Skeletal muscle tissue (tissue), 4 donors: Measurements from ENCODE around the gene KRTAP13-2. TPM values are rescaled to one million over a fixed set of nuclear protein-coding genes. Genes with fewer than 3 reads are reported as not detected.

Source experiments
- H3K27ac ChIP-seq: one replicate; pipeline ENCODE4 v1.7.0; 2013; ENCODE audit warnings: mild to moderate bottlenecking, low read depth, low read length, inconsistent platforms
- H3K27me3 ChIP-seq, 3 donors: one replicate each; pipeline ENCODE4 v1.7.0; 2013; ENCODE audit warnings: low read length in 3 of 3; ENCODE audit not compliant: control insufficient read depth in 3 of 3, insufficient read depth in 3 of 3
- H3K36me3 ChIP-seq, 3 donors: one replicate each; pipeline ENCODE4 v1.7.0; 2013; ENCODE audit warnings: low read length in 3 of 3; ENCODE audit not compliant: control insufficient read depth in 3 of 3, insufficient read depth in 3 of 3
- H3K4me1 ChIP-seq, 3 donors: one replicate each; pipeline ENCODE4 v1.7.0; 2013; ENCODE audit warnings: low read length in 3 of 3, mild to moderate bottlenecking in 3 of 3; ENCODE audit not compliant: control insufficient read depth in 3 of 3, insufficient read depth in 3 of 3
- H3K4me3 ChIP-seq, 3 donors: one replicate each; pipeline ENCODE4 v1.7.0; 2013; ENCODE audit warnings: low read length in 3 of 3
- H3K9ac ChIP-seq, 3 donors: one replicate each; pipeline ENCODE4 v1.7.0; 2013; ENCODE audit warnings: low read length in 3 of 3, mild to moderate bottlenecking in 3 of 3, moderate library complexity in 2 of 3, low read depth in 1 of 3
- H3K9me3 ChIP-seq, 3 donors: one replicate each; pipeline ENCODE4 v1.7.0; 2013; ENCODE audit warnings: low read length in 3 of 3; ENCODE audit not compliant: control insufficient read depth in 3 of 3
- total RNA-seq: library from RNA; depleted of rRNA; stranded (reverse); fragments of >200 nt; gene quantifications from one replicate; pipeline ENCODE4 v1.2.3, GENCODE V29; 2014
- donor health status: Osteomylitis.

Gene KRTAP13-2
- total RNA-seq, 1 donor from 2014 or later = not detected

GRCh38 chr21:30349572-30349971 lies 22.5 kb downstream of the KRTAP13-2 start:
- Histone ChIP-seq H3K4me3 (no peak overlapping the region), H3K27ac (no peak overlapping the region), H3K9ac (no peak overlapping the region), H3K36me3 (no peaks in the 10 kb centered on the region), H3K27me3 (no peaks in the 10 kb centered on the region), H3K9me3 (no peaks in the 10 kb centered on the region), H3K4me1 (no peaks in the 10 kb centered on the region)

- H3K4me1 ChIP-seq = no peaks in the 10 kb centered on the region
- no peak within 1 kb of the TSS for H3K9ac ChIP-seq
- H3K27me3 ChIP-seq = no peaks in the 10 kb centered on the region
- H3K4me3 ChIP-seq = no peak within 1 kb of the TSS
- H3K36me3 ChIP-seq = no peaks in the 10 kb centered on the region
- H3K27ac ChIP-seq = no peak within 1 kb of the TSS
- no peaks in the 10 kb centered on the region for H3K9me3 ChIP-seq
These were observed 23.6 kb downstream of the KRTAP13-2 start, which contains the start of gene KRTAP23-1 for GRCh38 chr21:30348506-30348905. Gene KRTAP23-1 (minus strand): TSS chr21:30348606. CDS start chr21:30348606, 0 bp downstream.

- H3K4me1 ChIP-seq = no peaks in the 10 kb centered on the region
- H3K9me3 ChIP-seq = no peaks in the 10 kb centered on the region
- H3K27me3 ChIP-seq = no peaks in the 10 kb centered on the region
- no peaks in the 10 kb centered on the region for H3K36me3 ChIP-seq
- H3K27ac ChIP-seq = no peak overlapping the region
- no peak overlapping the region for H3K9ac ChIP-seq
- no peak overlapping the region for H3K4me3 ChIP-seq
These were observed 27.1 kb downstream of the KRTAP13-2 start for GRCh38 chr21:30345014-30345413.

- H3K4me1 ChIP-seq = no peaks in the 10 kb centered on the region
- H3K36me3 ChIP-seq = no peaks in the 10 kb centered on the region
- no peak overlapping the region for H3K4me3 ChIP-seq
- no peaks in the 10 kb centered on the region for H3K9me3 ChIP-seq
- no peak overlapping the region for H3K27ac ChIP-seq
- no peak overlapping the region for H3K9ac ChIP-seq
- H3K27me3 ChIP-seq = no peaks in the 10 kb centered on the region
These were observed 31.1 kb downstream of the KRTAP13-2 start for GRCh38 chr21:30340714-30341573.

GRCh38 chr21:30338717-30339116 lies 33.4 kb downstream of the KRTAP13-2 start:
- H3K9ac ChIP-seq = no peak overlapping the region
- no peaks in the 10 kb centered on the region for H3K9me3 ChIP-seq
- H3K36me3 ChIP-seq = no peaks in the 10 kb centered on the region
- H3K27me3 ChIP-seq = no peaks in the 10 kb centered on the region
- no peaks in the 10 kb centered on the region for H3K4me1 ChIP-seq
- no peak overlapping the region for H3K4me3 ChIP-seq
- no peak overlapping the region for H3K27ac ChIP-seq

GRCh38 chr21:30337772-30338171 lies 34.3 kb downstream of the KRTAP13-2 start:
- H3K27ac ChIP-seq = no peak overlapping the region
- no peak overlapping the region for H3K9ac ChIP-seq
- H3K4me3 ChIP-seq = no peak overlapping the region
- H3K36me3 ChIP-seq = no peaks in the 10 kb centered on the region
- no peaks in the 10 kb centered on the region for H3K9me3 ChIP-seq
- no peaks in the 10 kb centered on the region for H3K4me1 ChIP-seq
- no peaks in the 10 kb centered on the region for H3K27me3 ChIP-seq

GRCh38 chr21:30337276-30337744 lies 34.8 kb downstream of the KRTAP13-2 start, which contains the start of gene KRTAP27-1:
Gene KRTAP27-1 (minus strand): TSS chr21:30337694. CDS start chr21:30337668, 26 bp downstream.
- Histone ChIP-seq H3K27me3 (no peaks in the 10 kb centered on the region), H3K36me3 (no peaks in the 10 kb centered on the region), H3K4me1 (no peaks in the 10 kb centered on the region), H3K4me3 (no peak within 1 kb of the TSS), H3K9ac (no peak within 1 kb of the TSS), H3K27ac (no peak within 1 kb of the TSS), H3K9me3 (no peaks in the 10 kb centered on the region)

- Histone ChIP-seq H3K4me3 (no peak overlapping the region), H3K27ac (no peak overlapping the region), H3K9ac (no peak overlapping the region), H3K4me1 (no peaks in the 10 kb centered on the region), H3K27me3 (no peaks in the 10 kb centered on the region), H3K9me3 (no peaks in the 10 kb centered on the region), H3K36me3 (no peaks in the 10 kb centered on the region)
These were observed 35.5 kb downstream of the KRTAP13-2 start for GRCh38 chr21:30336596-30336995.

- no peak overlapping the region for H3K27ac ChIP-seq
- no peak overlapping the region for H3K9ac ChIP-seq
- no peaks in the 10 kb centered on the region for H3K36me3 ChIP-seq
- no peak overlapping the region for H3K4me3 ChIP-seq
- H3K4me1 ChIP-seq = no peaks in the 10 kb centered on the region
- no peaks in the 10 kb centered on the region for H3K9me3 ChIP-seq
- H3K27me3 ChIP-seq = no peaks in the 10 kb centered on the region
These were observed 38.3 kb downstream of the KRTAP13-2 start for GRCh38 chr21:30333736-30334135.

GRCh38 chr21:30332681-30333080 lies 39.4 kb downstream of the KRTAP13-2 start:
- Histone ChIP-seq H3K9me3 (no peaks in the 10 kb centered on the region), H3K4me1 (no peaks in the 10 kb centered on the region), H3K9ac (no peak overlapping the region), H3K4me3 (no peak overlapping the region), H3K36me3 (no peaks in the 10 kb centered on the region), H3K27ac (no peak overlapping the region), H3K27me3 (no peaks in the 10 kb centered on the region)
